Measurements from ENCODE around the gene COL15A1.

GRCh38 chr9:99013550-99013949, 69.8 kb downstream of the COL15A1 start:
- no peak for TF ChIP-seq ELF4 (CRISPR knock-in tag; IDR thresholded peaks at IDR 0.05; ENCODE audit: borderline replicate concordance)
- TF ChIP-seq, protein P1, sequence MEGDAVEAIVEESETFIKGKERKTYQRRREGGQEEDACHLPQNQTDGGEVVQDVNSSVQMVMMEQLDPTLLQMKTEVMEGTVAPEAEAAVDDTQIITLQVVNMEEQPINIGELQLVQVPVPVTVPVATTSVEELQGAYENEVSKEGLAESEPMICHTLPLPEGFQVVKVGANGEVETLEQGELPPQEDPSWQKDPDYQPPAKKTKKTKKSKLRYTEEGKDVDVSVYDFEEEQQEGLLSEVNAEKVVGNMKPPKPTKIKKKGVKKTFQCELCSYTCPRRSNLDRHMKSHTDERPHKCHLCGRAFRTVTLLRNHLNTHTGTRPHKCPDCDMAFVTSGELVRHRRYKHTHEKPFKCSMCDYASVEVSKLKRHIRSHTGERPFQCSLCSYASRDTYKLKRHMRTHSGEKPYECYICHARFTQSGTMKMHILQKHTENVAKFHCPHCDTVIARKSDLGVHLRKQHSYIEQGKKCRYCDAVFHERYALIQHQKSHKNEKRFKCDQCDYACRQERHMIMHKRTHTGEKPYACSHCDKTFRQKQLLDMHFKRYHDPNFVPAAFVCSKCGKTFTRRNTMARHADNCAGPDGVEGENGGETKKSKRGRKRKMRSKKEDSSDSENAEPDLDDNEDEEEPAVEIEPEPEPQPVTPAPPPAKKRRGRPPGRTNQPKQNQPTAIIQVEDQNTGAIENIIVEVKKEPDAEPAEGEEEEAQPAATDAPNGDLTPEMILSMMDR (CRISPR knock-in tag; IDR thresholded peaks at IDR 0.05): no peak
- TF ChIP-seq, protein P2, sequence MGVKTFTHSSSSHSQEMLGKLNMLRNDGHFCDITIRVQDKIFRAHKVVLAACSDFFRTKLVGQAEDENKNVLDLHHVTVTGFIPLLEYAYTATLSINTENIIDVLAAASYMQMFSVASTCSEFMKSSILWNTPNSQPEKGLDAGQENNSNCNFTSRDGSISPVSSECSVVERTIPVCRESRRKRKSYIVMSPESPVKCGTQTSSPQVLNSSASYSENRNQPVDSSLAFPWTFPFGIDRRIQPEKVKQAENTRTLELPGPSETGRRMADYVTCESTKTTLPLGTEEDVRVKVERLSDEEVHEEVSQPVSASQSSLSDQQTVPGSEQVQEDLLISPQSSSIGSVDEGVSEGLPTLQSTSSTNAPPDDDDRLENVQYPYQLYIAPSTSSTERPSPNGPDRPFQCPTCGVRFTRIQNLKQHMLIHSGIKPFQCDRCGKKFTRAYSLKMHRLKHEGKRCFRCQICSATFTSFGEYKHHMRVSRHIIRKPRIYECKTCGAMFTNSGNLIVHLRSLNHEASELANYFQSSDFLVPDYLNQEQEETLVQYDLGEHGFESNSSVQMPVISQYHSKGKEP (CRISPR knock-in tag; IDR thresholded peaks at IDR 0.05): no peak
- no peak for TF ChIP-seq THRA (CRISPR knock-in tag; IDR thresholded peaks at IDR 0.05; ENCODE audit: borderline replicate concordance)
- TF ChIP-seq CBX5 (CRISPR knock-in tag; IDR thresholded peaks at IDR 0.05; ENCODE audit: borderline replicate concordance): no peak
- TF ChIP-seq, protein P3, sequence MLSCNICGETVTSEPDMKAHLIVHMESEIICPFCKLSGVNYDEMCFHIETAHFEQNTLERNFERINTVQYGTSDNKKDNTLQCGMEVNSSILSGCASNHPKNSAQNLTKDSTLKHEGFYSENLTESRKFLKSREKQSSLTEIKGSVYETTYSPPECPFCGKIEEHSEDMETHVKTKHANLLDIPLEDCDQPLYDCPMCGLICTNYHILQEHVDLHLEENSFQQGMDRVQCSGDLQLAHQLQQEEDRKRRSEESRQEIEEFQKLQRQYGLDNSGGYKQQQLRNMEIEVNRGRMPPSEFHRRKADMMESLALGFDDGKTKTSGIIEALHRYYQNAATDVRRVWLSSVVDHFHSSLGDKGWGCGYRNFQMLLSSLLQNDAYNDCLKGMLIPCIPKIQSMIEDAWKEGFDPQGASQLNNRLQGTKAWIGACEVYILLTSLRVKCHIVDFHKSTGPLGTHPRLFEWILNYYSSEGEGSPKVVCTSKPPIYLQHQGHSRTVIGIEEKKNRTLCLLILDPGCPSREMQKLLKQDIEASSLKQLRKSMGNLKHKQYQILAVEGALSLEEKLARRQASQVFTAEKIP (CRISPR knock-in tag; IDR thresholded peaks at IDR 0.05; ENCODE audit: borderline replicate concordance): no peak
- no peak for TF ChIP-seq FOXK2 (IDR thresholded peaks at IDR 0.05)
- no peak for TF ChIP-seq ZNF3 (CRISPR knock-in tag; IDR thresholded peaks at IDR 0.05)
- no peak for TF ChIP-seq SMC3 (IDR thresholded peaks at IDR 0.05; ENCODE audit: low read length)
- TF ChIP-seq CAMTA2 (CRISPR knock-in tag; IDR thresholded peaks at IDR 0.05; ENCODE audit: borderline replicate concordance): no peak
- no peak for TF ChIP-seq RELA (CRISPR knock-in tag; IDR thresholded peaks at IDR 0.05)
- TF ChIP-seq, protein P4, sequence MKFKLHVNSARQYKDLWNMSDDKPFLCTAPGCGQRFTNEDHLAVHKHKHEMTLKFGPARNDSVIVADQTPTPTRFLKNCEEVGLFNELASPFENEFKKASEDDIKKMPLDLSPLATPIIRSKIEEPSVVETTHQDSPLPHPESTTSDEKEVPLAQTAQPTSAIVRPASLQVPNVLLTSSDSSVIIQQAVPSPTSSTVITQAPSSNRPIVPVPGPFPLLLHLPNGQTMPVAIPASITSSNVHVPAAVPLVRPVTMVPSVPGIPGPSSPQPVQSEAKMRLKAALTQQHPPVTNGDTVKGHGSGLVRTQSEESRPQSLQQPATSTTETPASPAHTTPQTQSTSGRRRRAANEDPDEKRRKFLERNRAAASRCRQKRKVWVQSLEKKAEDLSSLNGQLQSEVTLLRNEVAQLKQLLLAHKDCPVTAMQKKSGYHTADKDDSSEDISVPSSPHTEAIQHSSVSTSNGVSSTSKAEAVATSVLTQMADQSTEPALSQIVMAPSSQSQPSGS (CRISPR knock-in tag; IDR thresholded peaks at IDR 0.05): no peak
- no peak for TF ChIP-seq POLR2AphosphoS5 (IDR thresholded peaks at IDR 0.05; ENCODE audit: low read depth, low read length)
- TF ChIP-seq, protein P5, sequence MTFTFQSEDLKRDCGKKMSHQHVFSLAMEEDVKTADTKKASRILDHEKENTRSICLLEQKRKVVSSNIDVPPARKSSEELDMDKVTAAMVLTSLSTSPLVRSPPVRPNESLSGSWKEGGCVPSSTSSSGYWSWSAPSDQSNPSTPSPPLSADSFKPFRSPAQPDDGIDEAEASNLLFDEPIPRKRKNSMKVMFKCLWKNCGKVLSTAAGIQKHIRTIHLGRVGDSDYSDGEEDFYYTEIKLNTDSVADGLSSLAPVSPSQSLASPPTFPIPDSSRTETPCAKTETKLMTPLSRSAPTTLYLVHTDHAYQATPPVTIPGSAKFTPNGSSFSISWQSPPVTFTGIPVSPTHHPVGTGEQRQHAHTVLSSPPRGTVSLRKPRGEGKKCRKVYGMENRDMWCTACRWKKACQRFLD (CRISPR knock-in tag; IDR thresholded peaks at IDR 0.05; ENCODE audit: borderline replicate concordance): no peak
